GM19324 (cell line): Measurements from ENCODE around the gene ITPR3.

Experiments
- ATAC-seq: cut with Tn5 transposase; IDR thresholded peaks from one replicate; pipeline ENCODE4 v1.9.1; 2021; ENCODE audit warnings: mild to moderate bottlenecking, moderate library complexity; ENCODE audit not compliant: unreplicated experiment, low FRiP score

Gene ITPR3

GRCh38 chr6:33620856-33621710 lies at the start of gene ITPR3:
Gene ITPR3, plus strand, starts transcription at chr6:33621322. Its CDS starts 281 bp downstream, at chr6:33621603.
- ATAC-seq, result peak; percentile 81

GRCh38 chr6:33571637-33572316 lies 49.3 kb upstream of the ITPR3 start:
- ATAC-seq, result no peak

GRCh38 chr6:33575211-33575610 lies 45.9 kb upstream of the ITPR3 start:
- ATAC-seq, result no peak

- ATAC-seq, result no peak
Measured at GRCh38 chr6:33576668-33577067, 44.5 kb upstream of the ITPR3 start.

GRCh38 chr6:33577106-33577535 lies 44.0 kb upstream of the ITPR3 start:
- no peak for ATAC-seq

- no peak for ATAC-seq
Measured at GRCh38 chr6:33577718-33578117, 43.4 kb upstream of the ITPR3 start.

- no peak for ATAC-seq
Measured at GRCh38 chr6:33578164-33578563, 43.0 kb upstream of the ITPR3 start.

GRCh38 chr6:33578588-33579011 lies 42.5 kb upstream of the ITPR3 start:
- no peak for ATAC-seq

- peak; percentile 81 for ATAC-seq
Measured at GRCh38 chr6:33579828-33580714, 41.1 kb upstream of the ITPR3 start, which contains the start of gene BAK1. Gene BAK1, minus strand, starts transcription at chr6:33580276. Its CDS starts 2,672 bp downstream, at chr6:33577604.

GRCh38 chr6:33581186-33581585 lies 39.9 kb upstream of the ITPR3 start:
- ATAC-seq, result no peak

- no peak for ATAC-seq
Measured at GRCh38 chr6:33583591-33584155, 37.4 kb upstream of the ITPR3 start.

- no peak for ATAC-seq
Measured at GRCh38 chr6:33584700-33585402, 36.3 kb upstream of the ITPR3 start.

GRCh38 chr6:33585403-33586107 lies 35.6 kb upstream of the ITPR3 start:
- ATAC-seq, result peak; percentile 68

GRCh38 chr6:33586108-33586640 lies 34.9 kb upstream of the ITPR3 start:
- no peak for ATAC-seq

GRCh38 chr6:33587529-33587928 lies 33.6 kb upstream of the ITPR3 start:
- no peak for ATAC-seq

GRCh38 chr6:33588894-33589293 lies 32.2 kb upstream of the ITPR3 start:
- ATAC-seq, result no peak

- no peak for ATAC-seq
Measured at GRCh38 chr6:33589392-33589730, 31.8 kb upstream of the ITPR3 start.

- ATAC-seq, result no peak
Measured at GRCh38 chr6:33589731-33590530, 31.2 kb upstream of the ITPR3 start.
